ENCODE data around the gene C16orf89.

DNA sequence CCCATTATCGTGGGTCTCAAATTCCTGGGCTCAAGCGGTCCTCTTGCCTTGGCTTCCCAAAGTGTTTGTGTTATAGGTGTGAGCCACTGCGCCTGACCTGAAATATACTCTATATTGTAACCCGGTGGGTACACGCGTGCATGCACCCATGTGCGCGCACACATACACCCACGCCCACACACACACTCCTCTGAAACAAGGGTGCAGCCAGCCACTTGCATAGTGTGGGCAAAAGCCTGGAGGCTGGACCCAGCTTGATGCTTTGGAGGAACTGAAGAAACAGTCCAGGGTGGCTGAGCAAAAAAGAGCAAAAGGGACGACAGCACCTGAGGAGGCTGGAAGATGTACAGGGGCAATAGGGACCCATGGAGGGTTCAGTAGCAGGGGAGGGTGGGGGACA, 61.9 kb downstream of the C16orf89 start:
- TF ChIP-seq, protein P1, sequence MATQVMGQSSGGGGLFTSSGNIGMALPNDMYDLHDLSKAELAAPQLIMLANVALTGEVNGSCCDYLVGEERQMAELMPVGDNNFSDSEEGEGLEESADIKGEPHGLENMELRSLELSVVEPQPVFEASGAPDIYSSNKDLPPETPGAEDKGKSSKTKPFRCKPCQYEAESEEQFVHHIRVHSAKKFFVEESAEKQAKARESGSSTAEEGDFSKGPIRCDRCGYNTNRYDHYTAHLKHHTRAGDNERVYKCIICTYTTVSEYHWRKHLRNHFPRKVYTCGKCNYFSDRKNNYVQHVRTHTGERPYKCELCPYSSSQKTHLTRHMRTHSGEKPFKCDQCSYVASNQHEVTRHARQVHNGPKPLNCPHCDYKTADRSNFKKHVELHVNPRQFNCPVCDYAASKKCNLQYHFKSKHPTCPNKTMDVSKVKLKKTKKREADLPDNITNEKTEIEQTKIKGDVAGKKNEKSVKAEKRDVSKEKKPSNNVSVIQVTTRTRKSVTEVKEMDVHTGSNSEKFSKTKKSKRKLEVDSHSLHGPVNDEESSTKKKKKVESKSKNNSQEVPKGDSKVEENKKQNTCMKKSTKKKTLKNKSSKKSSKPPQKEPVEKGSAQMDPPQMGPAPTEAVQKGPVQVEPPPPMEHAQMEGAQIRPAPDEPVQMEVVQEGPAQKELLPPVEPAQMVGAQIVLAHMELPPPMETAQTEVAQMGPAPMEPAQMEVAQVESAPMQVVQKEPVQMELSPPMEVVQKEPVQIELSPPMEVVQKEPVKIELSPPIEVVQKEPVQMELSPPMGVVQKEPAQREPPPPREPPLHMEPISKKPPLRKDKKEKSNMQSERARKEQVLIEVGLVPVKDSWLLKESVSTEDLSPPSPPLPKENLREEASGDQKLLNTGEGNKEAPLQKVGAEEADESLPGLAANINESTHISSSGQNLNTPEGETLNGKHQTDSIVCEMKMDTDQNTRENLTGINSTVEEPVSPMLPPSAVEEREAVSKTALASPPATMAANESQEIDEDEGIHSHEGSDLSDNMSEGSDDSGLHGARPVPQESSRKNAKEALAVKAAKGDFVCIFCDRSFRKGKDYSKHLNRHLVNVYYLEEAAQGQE (IDR thresholded peaks at IDR 0.05; ENCODE audit: insufficient read depth in 1 of 2, low read depth in 2 of 2, low read length in 2 of 2), result no peak
- TF ChIP-seq SIN3A (IDR thresholded peaks at IDR 0.05; ENCODE audit: borderline replicate concordance, insufficient read depth, low read length), result no peak
- no peak for TF ChIP-seq FOXP2 (optimal IDR thresholded peaks at IDR 0.05; ENCODE audit: borderline replicate concordance, extremely low read depth, extremely low read length, insufficient read depth)
